ENCODE data around the gene AGBL4. TPM values are rescaled to one million over a fixed set of nuclear protein-coding genes. Genes with fewer than 3 reads are reported as not detected.

Gene AGBL4
- total and polyA plus RNA-seq, 7 donors, result 0.01 to 0.05 TPM; not detected in 5

- H3K4me1 ChIP-seq, result no peaks in the 10 kb centered on the region
- no peaks in the 10 kb centered on the region for H3K27me3 ChIP-seq (ENCODE audit: insufficient read depth in 3 of 3, low read length in 2 of 3)
- DNase-seq (no peak), ATAC-seq (no peak)
- H3K9me3 ChIP-seq, result no peaks in the 10 kb centered on the region
- H3K36me3 ChIP-seq (ENCODE audit: insufficient read depth in 1 of 2, low read depth in 1 of 2), result no peaks in the 10 kb centered on the region
- no peak overlapping the region for H3K4me3 ChIP-seq
- H3K27ac ChIP-seq, result no peak overlapping the region
- intact Hi-C loops (cut with DNase I), result no loop called here
- TF ChIP-seq CTCF (IDR thresholded peaks at IDR 0.05), result no peak
Observed at GRCh38 chr1:48543854-48544253, 1479.9 kb downstream of the AGBL4 start.

GRCh38 chr1:48540587-48540986 lies 1483.2 kb downstream of the AGBL4 start:
- WGBS, 3 donors, result 59 to 63% (median 59%) methylated on average over 3 of the region's 3 CpGs
- H3K4me3 ChIP-seq, result no peak overlapping the region
- H3K4me1 ChIP-seq, result no peaks in the 10 kb centered on the region
- no peak for TF ChIP-seq CTCF (IDR thresholded peaks at IDR 0.05)
- H3K9me3 ChIP-seq, result no peaks in the 10 kb centered on the region
- intact Hi-C loops (cut with DNase I), result no loop called here
- ATAC-seq (no peak), DNase-seq (no peak)
- H3K27ac ChIP-seq, result no peak overlapping the region
- no peaks in the 10 kb centered on the region for H3K36me3 ChIP-seq (ENCODE audit: insufficient read depth in 1 of 2, low read depth in 1 of 2)
- H3K27me3 ChIP-seq (ENCODE audit: insufficient read depth in 3 of 3, low read length in 2 of 3), result no peaks in the 10 kb centered on the region

- DNase-seq (no peak), ATAC-seq (no peak)
- Histone ChIP-seq H3K4me3 (no peak overlapping the region), H3K27ac (no peak overlapping the region), H3K9me3 (no peaks in the 10 kb centered on the region), H3K36me3 (ENCODE audit: insufficient read depth in 1 of 2, low read depth in 1 of 2) (no peaks in the 10 kb centered on the region), H3K4me1 (no peaks in the 10 kb centered on the region), H3K27me3 (ENCODE audit: insufficient read depth in 3 of 3, low read length in 2 of 3) (no peaks in the 10 kb centered on the region)
- WGBS, 3 donors, result 74 to 82% (median 74%) methylated on average over 3 of the region's 3 CpGs
- no peak for TF ChIP-seq CTCF (IDR thresholded peaks at IDR 0.05)
- intact Hi-C loops (cut with DNase I), result no loop called here
Observed at GRCh38 chr1:48536477-48536876, 1487.3 kb downstream of the AGBL4 start.

GRCh38 chr1:48532976-48533375 lies 1490.8 kb downstream of the AGBL4 start:
- Histone ChIP-seq H3K4me3 (no peak overlapping the region), H3K36me3 (ENCODE audit: insufficient read depth in 1 of 2, low read depth in 1 of 2) (no peaks in the 10 kb centered on the region), H3K27me3 (ENCODE audit: insufficient read depth in 3 of 3, low read length in 2 of 3) (peaks cover 0 to under 1% (median 0%) of the 10 kb centered on the region in 3 donors), H3K9me3 (no peaks in the 10 kb centered on the region), H3K4me1 (no peaks in the 10 kb centered on the region), H3K27ac (no peak overlapping the region)
- intact Hi-C loops (cut with DNase I), result no loop called here
- TF ChIP-seq CTCF (IDR thresholded peaks at IDR 0.05), result no peak
- ATAC-seq (no peak), DNase-seq (no peak)
- 16 to 23% (median 19%) methylated on average over 1 of the region's 1 CpG for WGBS, 3 donors

GRCh38 chr1:48530727-48531351 lies 1492.9 kb downstream of the AGBL4 start:
- Histone ChIP-seq H3K27me3 (ENCODE audit: insufficient read depth in 3 of 3, low read length in 2 of 3) (peaks cover 0 to 9% (median 0%) of the 10 kb centered on the region in 3 donors), H3K4me1 (no peaks in the 10 kb centered on the region), H3K9me3 (no peaks in the 10 kb centered on the region), H3K4me3 (no peak overlapping the region), H3K36me3 (ENCODE audit: insufficient read depth in 1 of 2, low read depth in 1 of 2) (no peaks in the 10 kb centered on the region), H3K27ac (no peak overlapping the region)
- DNase-seq (peak in 1 of 2 donors; percentile 54), ATAC-seq (no peak)
- peak; percentile 35 for TF ChIP-seq CTCF (IDR thresholded peaks at IDR 0.05)
- WGBS, 3 donors, result 0 to 3% (median 3%) methylated on average over 2 of the region's 2 CpGs
- intact Hi-C loops (cut with DNase I), result no loop called here

Data from psoas muscle (tissue), 8 donors.